ENCODE data around the gene RGS5.

DNA sequence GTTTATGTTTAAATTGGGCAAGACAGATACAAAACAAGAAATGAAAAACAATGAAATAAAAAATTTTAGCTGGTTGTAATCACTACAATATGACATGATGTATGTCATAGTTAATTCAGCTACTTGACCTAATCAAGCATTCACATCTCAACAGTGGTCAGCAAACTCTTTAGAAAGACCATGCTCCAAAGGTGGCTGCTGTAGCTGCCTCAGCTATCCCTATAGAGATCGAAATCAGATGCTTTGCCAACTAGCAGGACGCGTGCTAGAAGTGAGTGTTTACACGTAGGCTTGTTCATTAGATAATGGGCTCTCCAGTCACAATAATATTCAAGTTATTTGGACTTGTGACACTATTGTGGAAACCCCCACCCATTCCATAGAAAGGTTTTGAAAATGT, 25.9 kb downstream of the RGS5 start:
- TF ChIP-seq, protein P1, sequence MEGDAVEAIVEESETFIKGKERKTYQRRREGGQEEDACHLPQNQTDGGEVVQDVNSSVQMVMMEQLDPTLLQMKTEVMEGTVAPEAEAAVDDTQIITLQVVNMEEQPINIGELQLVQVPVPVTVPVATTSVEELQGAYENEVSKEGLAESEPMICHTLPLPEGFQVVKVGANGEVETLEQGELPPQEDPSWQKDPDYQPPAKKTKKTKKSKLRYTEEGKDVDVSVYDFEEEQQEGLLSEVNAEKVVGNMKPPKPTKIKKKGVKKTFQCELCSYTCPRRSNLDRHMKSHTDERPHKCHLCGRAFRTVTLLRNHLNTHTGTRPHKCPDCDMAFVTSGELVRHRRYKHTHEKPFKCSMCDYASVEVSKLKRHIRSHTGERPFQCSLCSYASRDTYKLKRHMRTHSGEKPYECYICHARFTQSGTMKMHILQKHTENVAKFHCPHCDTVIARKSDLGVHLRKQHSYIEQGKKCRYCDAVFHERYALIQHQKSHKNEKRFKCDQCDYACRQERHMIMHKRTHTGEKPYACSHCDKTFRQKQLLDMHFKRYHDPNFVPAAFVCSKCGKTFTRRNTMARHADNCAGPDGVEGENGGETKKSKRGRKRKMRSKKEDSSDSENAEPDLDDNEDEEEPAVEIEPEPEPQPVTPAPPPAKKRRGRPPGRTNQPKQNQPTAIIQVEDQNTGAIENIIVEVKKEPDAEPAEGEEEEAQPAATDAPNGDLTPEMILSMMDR (IDR thresholded peaks at IDR 0.05): no peak
- no peak for TF ChIP-seq POLR2A (IDR thresholded peaks at IDR 0.05)

Data from right lobe of liver (tissue), 4 donors.